ENCODE measurements around the gene BSPH1.
"Not testable (repeated sequence)": the region's sequence is repeated elsewhere in the genome, so short reads cannot be mapped to it uniquely, and the experiment has no call there.

Gene BSPH1, protein sequence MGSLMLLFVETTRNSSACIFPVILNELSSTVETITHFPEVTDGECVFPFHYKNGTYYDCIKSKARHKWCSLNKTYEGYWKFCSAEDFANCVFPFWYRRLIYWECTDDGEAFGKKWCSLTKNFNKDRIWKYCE

DNA sequence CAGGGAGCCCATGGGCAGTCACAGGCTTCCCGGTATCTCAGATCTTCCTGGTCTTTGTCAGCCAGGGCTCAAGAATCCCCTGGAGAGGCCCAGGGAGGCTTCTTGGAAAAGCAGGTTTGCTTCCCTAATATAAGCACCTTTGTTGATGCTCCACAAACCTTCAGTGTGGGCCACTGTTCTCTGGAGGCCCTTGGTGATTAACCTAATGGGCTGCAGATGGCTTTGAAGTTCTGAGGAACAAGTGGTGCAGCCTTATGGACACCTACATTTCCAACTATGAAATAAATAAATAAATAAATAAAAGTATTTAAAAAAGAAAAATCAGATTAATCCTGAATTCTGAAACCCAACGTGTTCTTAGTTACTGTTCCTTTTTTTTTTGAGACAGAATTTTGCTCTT lies at the start of gene BSPH1:
BSPH1 (minus strand) TSS at position 101 of the 400 bp plus-strand sequence; CDS start at position 12, 89 bp downstream.
- no peak for DNase-seq

DNA sequence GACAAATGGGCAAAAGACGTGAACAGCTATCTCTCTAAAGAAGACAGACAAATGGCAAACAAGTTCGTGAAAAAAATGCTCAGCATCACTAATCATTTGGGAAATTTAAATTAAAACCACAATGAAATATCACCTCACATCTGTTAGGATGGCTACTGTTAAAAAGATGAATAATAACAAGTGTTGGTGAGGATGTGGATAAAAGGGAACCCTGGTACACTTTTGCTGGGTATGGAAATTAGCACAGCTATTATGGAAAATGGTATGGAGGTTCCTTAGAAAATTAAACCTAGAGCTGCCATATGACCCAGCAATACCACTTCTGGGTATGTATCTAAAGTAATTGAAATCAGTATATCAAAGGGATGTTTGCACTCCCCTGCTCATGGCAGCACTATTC lies 44.8 kb upstream of the BSPH1 start:
- no peak for DNase-seq

DNA sequence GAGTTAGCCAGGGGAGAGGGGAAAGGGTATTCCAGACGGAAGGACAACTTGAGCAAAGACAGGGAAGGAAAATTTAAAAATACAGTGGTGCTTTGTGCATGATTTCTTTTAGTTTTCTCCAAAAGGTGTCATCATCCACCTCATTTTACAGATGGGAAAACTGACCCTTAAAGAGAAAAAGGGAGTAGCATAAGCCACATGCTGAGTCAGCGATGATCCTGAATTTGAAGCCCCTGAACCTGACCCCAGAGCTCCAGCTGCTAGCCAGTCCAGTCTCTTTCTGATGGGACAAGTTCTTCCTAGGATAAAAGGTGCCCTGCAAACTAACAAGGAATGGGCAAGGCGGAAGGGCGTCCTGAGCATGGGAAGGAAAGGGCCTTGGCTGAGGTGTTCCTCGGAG lies 41.6 kb upstream of the BSPH1 start:
- DNase-seq, result no peak

DNA sequence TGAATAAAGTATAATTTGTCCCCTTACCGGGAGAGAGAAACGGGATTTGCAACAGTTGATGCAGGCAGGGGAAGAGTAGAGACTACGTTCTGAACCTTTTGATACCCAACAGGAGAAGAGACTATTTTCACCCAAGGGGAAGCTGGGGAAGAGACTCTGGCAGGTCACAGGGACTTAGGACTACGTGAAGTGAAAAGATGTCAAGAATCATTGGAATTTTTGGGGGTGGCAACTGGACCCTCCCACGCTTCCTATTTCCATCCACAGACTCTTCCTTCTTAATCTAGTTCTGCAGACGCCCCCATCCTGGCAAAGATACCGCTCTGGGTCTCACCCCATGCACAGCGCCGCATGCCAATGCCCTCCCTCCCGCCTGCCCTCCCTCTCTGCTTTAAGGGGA lies 38.1 kb upstream of the BSPH1 start:
- DNase-seq, result no peak

DNA sequence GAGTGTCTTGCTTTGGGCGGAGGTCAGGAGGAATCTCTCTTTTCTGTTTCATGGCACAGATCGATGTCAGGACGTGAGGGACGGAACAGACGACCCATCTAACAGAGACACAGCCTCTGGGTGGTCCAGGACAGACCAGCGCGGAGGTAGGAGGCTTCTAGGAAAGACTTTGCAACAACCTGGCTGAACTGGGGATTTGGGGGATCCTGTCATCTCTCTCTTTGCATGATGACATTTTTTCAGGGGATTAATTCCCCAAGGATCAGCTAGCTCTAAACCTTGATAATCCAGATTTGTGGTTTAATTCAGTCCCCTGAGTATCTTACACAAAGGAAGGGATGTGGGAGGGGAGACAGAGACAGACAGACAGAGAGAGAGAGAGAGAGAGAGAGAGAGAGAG lies 37.5 kb upstream of the BSPH1 start:
- DNase-seq, result no peak

DNA sequence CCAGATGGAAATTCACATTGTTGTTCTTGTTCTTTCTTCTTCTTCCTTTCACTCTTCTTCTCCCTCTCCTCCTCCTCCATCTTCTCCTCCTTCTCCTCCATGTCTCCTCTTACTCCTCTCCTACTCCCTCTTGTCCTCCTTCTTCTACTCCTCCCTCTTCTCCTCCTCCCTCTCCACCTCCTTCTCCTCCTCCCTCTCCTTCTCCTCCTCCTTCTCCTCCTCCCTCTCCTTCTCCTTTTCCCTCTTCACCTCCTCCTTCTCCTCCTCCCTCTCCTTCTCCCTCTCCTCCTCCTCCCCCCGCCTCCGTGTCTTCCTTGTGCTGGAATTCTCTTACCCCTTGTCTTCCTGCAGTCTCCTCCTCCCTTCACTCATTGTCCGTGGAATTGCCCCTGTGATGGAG lies 33.5 kb upstream of the BSPH1 start:
- DNase-seq, result no peak

DNA sequence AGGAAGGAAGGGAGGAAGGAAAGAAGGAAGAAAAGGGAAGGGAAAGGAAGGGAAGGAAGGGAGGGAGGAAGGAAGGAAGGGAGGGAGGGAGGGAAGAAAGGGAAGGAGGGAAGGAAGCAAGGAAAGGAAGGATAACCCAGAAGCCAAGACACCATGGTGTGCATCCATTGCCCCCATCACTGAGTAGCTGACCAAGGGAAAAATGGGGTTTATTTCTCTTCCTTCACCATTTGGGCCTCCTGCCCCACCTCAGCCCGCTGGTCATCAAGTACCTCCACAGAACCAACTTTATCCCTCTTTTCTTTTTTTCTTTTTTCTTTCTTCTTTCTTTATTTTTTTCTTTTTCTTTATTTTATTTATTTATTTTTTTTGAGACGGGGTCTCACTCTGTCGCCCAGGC lies 31.5 kb upstream of the BSPH1 start:
- DNase-seq, result no peak

DNA sequence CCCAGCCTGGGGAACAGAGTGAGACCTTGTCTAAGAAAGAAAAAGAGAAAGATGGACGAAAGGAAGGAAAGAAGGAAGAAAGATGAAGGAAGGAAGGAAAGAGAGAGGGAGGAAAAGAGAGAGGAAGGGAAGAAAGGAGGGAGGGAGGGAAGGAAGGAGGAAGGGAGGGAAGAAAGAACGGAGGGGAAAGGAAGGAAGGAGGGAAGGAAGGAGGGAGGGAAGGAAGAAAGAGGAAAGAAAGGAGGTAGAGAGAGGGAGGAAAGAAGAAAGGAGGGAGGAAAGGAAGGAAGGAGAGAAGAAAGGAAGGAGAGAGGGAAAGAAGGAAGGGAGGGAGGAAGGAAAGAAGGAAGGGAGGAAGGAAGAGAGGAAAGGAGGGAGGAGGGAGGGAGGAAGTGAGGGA lies 31.0 kb upstream of the BSPH1 start:
- no peak for DNase-seq

DNA sequence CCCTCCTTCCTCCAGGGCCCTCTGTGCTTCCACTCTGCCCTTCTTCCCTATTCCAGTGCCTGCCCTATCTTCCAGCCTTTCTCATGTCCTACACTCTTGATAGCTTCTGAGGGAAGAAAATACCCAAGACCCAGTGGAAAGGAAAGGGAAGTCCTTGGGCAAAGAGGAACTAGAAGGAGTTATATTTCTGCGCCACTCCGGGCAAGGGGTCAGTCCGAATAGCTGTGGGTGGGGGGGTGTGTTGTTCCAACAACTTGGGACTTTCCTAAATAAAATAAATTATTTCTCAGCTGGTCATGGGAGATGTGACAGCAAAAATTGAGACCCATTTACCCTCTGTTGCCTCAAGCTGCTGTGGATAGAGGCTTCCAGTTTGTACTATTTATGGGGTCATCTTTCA lies 28.7 kb upstream of the BSPH1 start:
- no peak for DNase-seq

DNA sequence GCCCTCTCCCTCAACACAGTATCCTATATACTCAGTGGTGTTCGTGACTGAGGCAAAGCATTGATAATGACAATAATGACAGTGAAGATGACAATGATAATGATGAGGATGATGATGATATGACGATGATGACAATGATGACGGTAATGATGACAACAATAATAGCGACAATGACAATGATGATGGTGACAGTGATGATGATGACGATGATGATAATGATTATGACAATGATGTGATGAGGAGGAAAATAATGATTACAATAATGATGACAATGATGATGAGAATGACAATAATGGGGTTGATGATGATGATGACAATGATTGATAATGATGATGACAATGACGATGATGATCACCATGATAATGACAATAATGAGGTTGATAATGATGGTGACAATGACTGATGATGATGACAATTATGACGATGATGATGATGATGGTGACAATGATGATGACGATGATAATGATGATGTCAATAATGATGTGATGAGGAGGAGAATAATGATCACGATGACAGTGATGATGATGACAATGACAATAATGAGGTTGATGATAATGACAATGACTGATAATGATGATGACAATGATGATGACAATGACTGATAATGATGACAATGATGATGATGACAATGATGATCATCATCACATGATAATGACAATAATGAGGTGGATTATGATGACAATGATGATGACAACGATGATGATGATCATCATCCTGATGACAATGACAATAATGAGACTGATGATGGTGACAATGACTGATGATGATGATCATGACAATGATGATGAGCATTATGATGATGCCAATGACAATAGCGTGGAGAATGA lies 19.2 kb upstream of the BSPH1 start:
- no peak for DNase-seq

DNA sequence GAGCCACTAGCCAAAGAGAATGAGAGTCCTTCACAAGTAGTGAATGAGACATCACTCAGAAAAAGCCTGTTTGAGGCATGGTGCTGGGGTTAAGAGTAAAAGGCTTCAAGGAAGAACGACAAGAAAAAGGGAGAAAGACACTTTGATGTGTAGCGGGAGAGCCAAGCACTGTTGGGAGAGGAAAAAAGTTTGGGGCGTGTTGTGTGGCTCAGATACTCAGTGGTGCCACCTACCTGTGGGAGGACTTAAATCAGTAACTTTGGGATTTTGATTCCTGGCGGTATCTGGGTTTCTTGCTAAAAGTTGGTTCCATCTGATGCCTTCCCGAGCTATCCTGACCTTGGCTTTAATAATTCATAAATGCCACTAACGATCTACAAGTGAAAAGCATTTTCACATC lies 14.8 kb upstream of the BSPH1 start:
- DNase-seq, result no peak

DNA sequence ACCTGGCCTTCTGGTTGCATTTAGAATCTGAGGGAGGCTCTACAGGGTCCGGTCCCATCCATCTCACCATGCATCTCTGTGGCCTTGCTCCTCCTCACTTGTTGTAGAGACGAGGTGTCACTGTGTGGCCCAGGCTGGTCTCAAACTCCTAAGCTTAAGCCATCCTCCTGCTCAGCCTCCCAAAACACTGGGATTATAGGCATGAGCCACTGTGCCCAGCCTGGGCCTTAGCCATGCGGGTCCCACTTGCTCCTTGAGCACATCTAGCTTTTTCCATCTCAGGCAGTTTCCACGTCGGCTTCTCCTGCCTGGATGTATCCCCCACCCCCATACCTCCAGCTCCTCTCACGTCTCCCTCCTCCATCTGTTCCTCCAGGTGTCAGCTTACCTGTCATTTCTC lies 12.3 kb upstream of the BSPH1 start:
- DNase-seq, result no peak

DNA sequence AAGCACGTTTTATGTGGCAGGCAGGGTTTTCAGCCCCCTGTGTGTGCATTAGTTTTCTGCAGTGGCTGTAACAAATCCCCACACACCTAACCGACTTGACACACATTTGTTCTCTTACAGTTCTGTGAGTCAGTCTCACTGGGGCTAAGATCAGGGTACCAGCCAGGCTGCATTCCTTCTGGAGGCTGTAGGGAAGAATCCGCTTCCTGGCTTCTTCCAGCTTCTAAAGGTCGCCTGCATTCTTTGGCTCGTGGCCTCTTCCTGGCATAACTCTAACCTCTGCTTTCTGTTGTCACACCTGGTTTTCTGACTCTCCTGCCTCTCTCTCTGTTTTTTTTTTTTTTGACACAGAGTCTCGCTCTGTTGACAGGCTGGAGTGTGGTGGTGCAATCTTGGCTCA lies 8.9 kb upstream of the BSPH1 start:
- no peak for DNase-seq

DNA sequence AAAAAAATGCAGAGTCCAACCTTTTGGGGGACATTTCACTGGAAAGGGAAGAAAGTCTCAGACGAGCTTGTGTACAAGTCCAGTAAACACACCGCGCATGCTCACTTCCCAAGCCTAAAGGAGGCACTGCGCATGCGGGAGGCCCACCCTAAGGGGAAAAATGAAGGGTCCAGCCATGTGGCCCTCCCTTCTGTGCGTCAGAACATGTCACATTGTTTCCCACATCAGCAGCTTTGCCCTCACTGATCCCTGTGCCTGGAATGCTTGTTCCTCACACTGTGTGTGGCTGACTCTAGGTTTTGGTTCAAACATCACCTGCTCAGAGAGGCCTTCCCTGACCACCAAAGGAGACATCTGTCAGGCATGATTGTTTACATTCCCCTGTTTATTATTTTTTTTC lies 6.8 kb upstream of the BSPH1 start:
- no peak for DNase-seq

DNA sequence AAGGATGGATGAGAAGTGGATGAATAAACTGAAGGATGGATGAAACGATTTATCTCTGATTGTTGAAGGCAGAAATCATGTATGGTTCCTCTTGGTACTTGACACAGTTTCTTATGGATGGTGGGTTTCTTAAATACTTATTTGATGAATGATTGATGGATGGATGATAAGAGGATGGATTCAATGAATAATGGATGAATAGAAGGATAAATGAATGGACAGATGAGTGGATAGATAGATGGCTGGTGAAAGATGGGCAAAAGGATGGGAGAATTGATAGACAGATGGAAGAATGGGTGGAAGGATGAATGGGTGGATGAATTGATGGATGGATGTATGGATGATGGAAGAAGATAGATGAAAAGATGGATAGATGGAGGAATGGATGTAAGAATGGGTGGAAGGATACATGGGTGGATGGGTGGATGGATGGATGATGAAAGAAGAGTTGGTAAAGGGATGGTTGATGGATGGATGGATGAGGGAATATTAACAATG lies 4.3 kb upstream of the BSPH1 start:
- DNase-seq, result no peak

DNA sequence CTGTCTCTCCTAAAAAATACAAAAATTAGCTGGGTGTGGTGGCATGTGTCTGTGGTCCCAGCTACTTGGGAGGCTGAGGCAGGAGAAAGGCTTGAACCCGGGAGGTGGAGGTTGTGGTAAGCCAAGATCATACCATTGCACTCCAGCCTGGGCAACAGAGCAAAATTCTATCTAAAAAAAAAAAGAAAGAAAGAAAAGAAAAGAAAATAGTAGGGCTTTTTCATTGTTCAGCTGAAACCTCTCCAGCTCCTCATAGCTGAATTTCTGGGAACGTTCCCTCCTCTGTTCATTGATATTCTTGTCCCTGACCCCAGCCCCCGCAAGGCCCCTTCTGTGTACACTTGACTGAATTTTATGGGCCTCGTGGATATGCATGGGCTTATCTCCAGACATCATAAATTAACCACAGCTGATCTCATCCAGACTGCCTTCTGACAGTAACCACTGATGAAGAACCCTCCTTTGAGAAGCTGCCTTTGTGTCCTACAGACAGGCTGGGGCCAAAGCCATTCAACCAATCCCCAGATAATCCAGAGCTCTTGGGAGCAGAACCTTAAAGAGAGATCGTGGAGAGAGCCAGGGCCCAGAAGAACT lies 2.3 kb upstream of the BSPH1 start, which contains the start of gene ELSPBP1:
ELSPBP1 (plus strand) TSS at position 424 of the 594 bp plus-strand sequence. CDS start 14,036 bp downstream, outside the sequence.
- no peak for DNase-seq

DNA sequence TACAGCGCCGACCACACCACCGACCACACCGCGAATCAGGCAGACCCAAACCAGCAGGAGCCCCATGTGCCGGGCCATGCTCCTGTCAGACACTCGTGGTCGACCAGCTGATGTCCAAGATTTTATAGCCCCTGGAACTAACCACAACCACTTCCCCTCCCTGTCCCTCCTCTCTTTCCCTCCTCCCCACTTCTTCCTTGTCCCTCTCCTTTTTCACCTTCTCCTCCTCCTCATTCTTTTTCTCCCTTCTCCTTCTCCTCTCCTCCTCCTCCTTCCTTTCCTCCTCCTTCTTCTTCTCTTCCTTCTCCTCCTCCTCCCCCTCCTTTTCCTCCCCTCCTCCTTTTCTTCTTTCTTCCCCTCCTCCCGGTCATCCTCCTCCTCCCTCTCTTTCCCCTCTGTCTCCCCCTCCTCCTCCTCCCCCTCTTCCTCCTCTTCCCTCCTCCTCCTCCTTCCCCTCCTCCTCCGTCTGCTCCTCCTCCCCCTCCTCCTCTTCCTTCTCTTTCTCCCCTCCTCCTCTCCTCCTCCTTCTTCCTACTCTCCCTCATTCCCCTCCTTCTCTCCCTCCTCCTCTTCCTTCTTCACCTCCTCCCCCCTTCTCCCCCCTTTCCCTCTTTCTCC lies 670 bp downstream of the BSPH1 start:
- no peak for DNase-seq

DNA sequence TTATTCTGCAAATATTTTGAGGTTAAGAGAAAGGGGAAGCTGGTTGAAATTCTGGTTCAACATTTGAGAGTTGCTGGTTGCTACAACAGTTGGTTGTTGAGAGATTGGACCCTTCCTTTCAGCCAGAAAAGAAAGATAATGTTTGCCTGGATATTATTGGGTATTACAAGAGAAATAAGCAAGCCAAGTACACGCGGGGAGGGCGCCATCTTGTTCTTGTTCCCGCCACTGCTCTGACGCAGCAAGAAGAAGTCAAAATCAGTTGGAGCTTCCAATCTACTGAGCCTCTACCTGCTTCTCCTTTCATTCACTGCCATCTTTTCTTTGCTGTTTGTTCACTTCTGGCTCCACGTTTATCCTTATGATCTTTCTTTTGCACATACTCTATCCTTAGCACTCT lies 18.4 kb downstream of the BSPH1 start:
- no peak for DNase-seq

DNA sequence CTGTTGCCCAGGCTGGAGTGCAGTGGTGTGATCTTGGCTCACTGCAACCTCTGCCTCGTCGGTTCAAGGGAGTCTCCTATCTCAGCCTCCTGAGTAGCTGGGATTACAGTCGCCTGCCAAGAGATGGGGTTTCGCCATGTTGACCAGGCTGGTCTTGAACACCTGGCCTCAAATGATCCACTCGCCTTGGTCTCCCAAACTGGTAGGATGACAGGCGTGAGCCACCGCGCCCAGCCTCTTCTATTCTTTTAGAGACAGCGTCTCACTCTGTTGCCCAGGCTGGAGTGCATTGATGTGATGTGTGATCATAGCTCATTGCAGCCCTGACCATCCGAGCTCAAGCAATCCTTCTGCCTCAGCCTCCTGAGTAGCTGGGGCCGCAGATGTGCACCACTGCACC lies 36.0 kb downstream of the BSPH1 start:
- DNase-seq, result not testable (repeated sequence)

DNA sequence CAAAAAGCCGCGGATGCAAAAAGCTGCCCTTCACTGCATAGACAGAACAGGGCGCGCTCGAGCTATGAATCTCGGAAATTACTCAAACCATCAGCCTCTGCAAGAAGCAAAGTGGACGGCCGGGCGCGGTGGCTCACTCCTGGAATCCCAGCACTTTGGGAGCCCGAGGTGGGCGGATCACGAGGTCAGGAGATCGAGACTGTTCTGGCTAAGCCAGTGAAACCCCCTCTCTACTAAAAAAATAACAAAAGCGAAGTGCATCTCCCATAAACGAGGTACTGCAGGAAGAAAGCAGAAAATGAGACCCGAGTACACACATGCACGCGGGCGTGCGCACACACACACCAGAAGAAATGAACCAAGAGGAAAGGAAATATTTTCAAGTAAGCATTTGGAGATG lies 39.8 kb downstream of the BSPH1 start:
- DNase-seq, result not testable (repeated sequence)

DNA sequence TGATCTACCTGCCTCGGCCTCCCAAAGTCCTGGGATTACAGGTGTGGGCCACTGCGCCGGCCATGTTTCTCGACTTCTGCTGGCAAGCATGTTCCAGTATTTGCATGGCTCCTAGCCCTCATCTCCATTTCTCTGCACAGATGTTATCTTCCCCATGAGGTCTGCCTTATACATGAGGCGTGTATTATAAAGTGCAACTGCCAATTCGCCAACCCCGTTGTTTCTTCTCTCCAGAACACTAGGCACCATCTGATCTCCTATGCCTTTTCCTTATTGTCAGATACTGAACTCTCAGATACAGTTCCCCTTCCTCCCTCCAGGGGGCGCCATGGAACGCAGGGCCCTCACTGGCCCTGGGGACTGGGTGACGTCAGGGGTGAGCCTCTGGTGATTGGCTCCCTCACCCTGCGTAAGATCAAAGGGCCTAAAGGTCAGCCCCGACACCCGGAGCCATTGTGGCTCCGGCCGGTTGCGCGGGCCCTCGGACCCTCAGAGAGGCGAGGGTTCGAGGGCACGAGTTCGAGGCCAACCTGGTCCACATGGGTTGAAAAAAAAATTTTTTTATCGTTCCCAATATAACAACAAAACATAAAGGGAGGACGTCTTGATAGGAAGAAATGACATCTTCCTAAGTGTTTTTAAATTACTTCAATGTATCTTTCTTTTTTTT lies 42.0 kb downstream of the BSPH1 start:
- not testable (repeated sequence) for DNase-seq

DNA sequence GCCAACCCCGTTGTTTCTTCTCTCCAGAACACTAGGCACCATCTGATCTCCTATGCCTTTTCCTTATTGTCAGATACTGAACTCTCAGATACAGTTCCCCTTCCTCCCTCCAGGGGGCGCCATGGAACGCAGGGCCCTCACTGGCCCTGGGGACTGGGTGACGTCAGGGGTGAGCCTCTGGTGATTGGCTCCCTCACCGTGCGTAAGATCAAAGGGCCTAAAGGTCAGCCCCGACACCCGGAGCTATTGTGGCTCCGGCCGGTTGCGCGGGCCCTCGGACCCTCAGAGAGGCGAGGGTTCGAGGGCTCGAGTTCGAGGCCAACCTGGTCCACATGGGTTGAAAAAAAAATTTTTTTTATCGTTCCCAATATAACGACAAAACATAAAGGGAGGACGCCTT lies 63.4 kb downstream of the BSPH1 start:
- not testable (repeated sequence) for DNase-seq

DNA sequence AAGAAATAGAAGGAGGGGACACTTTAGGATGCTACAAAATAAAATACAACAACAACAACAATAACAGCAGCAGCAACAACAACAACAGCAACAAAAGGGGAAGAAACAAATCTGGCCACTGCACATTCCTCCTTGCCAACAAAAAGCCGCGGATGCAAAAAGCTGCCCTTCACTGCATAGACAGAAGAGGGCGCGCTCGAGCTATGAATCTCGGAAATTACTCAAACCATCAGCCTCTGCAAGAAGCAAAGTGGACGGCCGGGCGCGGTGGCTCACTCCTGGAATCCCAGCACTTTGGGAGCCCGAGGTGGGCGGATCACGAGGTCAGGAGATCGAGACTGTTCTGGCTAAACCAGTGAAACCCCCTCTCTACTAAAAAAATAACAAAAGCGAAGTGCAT lies 71.9 kb downstream of the BSPH1 start:
- not testable (repeated sequence) for DNase-seq
